ENCODE data around the gene PTPN4. TPM values are rescaled to one million over a fixed set of nuclear protein-coding genes. Genes with fewer than 3 reads are reported as not detected.

PTPN4 gene
- total and polyA plus RNA-seq, 2 of the 13 experiments (the other 11 are each of a cell fraction or from before 2014, with no cell fraction given): 20.3 to 34.6 TPM

DNA sequence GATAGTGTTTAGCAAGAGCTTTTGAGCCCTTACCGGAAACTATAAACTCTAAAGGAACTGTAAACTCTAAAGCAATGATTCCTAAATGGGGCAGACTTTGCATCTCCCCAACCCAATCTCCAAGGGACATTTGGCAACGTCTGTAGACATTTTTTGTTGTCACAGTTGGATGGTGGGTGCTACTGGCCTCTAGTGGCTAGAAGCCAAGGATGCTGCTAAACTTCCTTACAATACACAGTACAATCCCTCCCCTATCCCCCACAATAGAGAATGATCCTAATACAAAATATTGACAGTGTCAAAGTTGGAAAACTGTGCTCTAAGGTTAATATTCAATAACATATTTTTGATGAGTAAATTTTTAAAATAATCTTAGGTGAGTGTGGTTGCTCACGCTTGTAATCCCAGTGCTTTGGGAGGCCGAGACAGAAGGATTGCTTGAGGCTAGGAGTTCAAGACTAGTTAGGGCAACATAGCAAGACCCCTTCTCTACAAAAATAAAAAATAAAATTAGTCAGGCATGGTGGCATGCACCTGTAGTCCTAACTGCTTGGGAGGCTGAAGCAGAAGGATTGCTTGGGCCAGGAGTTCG, 66.7 kb downstream of the PTPN4 start (continued):
- TF ChIP-seq MAFF (IDR thresholded peaks at IDR 0.05; ENCODE audit: low read depth, low read length) (no peak), ZNF34 (CRISPR knock-in tag; IDR thresholded peaks at IDR 0.05; ENCODE audit: borderline replicate concordance) (no peak), ZNF138 (CRISPR knock-in tag; IDR thresholded peaks at IDR 0.05; ENCODE audit: low read depth) (no peak), SNAPC2 (CRISPR knock-in tag; IDR thresholded peaks at IDR 0.05) (no peak), RARG (CRISPR knock-in tag; IDR thresholded peaks at IDR 0.05; ENCODE audit: low read depth) (no peak), ZNF713 (CRISPR knock-in tag; IDR thresholded peaks at IDR 0.05) (no peak), KDM5A (IDR thresholded peaks at IDR 0.05; ENCODE audit: borderline replicate concordance, low read length) (no peak), ZNF749 (CRISPR knock-in tag; IDR thresholded peaks at IDR 0.05; ENCODE audit: borderline replicate concordance) (no peak), ISL2 (CRISPR knock-in tag; IDR thresholded peaks at IDR 0.05) (no peak), STAG1 (CRISPR knock-in tag; IDR thresholded peaks at IDR 0.05) (peak; percentile 82), ATF1 (CRISPR knock-in tag; IDR thresholded peaks at IDR 0.05) (no peak), ZNF33B (CRISPR knock-in tag; IDR thresholded peaks at IDR 0.05) (no peak), SOX6 (IDR thresholded peaks at IDR 0.05) (no peak), SOX6 (CRISPR knock-in tag; IDR thresholded peaks at IDR 0.05) (0 out of 2 replicates have a peak, but pooled peaks have one; percentile 11), ZBTB3 (CRISPR knock-in tag; IDR thresholded peaks at IDR 0.05; ENCODE audit: borderline replicate concordance, low read depth) (no peak), SP140L (CRISPR knock-in tag; IDR thresholded peaks at IDR 0.05; ENCODE audit: borderline replicate concordance) (no peak), KLF13 (CRISPR knock-in tag; IDR thresholded peaks at IDR 0.05) (no peak)
- TF ChIP-seq, protein P1, sequence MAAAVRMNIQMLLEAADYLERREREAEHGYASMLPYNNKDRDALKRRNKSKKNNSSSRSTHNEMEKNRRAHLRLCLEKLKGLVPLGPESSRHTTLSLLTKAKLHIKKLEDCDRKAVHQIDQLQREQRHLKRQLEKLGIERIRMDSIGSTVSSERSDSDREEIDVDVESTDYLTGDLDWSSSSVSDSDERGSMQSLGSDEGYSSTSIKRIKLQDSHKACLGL (CRISPR knock-in tag; IDR thresholded peaks at IDR 0.05): no peak
- TF ChIP-seq, protein P2, sequence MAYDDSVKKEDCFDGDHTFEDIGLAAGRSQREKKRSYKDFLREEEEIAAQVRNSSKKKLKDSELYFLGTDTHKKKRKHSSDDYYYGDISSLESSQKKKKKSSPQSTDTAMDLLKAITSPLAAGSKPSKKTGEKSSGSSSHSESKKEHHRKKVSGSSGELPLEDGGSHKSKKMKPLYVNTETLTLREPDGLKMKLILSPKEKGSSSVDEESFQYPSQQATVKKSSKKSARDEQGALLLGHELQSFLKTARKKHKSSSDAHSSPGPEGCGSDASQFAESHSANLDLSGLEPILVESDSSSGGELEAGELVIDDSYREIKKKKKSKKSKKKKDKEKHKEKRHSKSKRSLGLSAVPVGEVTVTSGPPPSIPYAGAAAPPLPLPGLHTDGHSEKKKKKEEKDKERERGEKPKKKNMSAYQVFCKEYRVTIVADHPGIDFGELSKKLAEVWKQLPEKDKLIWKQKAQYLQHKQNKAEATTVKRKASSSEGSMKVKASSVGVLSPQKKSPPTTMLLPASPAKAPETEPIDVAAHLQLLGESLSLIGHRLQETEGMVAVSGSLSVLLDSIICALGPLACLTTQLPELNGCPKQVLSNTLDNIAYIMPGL (CRISPR knock-in tag; IDR thresholded peaks at IDR 0.05; ENCODE audit: borderline replicate concordance in 1 of 2, low read depth in 1 of 2): 0 out of 4 replicates have a peak, but pooled peaks have one; percentile 23 to 29
- TF ChIP-seq, protein P3, sequence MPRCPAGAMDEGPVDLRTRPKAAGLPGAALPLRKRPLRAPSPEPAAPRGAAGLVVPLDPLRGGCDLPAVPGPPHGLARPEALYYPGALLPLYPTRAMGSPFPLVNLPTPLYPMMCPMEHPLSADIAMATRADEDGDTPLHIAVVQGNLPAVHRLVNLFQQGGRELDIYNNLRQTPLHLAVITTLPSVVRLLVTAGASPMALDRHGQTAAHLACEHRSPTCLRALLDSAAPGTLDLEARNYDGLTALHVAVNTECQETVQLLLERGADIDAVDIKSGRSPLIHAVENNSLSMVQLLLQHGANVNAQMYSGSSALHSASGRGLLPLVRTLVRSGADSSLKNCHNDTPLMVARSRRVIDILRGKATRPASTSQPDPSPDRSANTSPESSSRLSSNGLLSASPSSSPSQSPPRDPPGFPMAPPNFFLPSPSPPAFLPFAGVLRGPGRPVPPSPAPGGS (CRISPR knock-in tag; IDR thresholded peaks at IDR 0.05): no peak
- TF ChIP-seq, protein P4, sequence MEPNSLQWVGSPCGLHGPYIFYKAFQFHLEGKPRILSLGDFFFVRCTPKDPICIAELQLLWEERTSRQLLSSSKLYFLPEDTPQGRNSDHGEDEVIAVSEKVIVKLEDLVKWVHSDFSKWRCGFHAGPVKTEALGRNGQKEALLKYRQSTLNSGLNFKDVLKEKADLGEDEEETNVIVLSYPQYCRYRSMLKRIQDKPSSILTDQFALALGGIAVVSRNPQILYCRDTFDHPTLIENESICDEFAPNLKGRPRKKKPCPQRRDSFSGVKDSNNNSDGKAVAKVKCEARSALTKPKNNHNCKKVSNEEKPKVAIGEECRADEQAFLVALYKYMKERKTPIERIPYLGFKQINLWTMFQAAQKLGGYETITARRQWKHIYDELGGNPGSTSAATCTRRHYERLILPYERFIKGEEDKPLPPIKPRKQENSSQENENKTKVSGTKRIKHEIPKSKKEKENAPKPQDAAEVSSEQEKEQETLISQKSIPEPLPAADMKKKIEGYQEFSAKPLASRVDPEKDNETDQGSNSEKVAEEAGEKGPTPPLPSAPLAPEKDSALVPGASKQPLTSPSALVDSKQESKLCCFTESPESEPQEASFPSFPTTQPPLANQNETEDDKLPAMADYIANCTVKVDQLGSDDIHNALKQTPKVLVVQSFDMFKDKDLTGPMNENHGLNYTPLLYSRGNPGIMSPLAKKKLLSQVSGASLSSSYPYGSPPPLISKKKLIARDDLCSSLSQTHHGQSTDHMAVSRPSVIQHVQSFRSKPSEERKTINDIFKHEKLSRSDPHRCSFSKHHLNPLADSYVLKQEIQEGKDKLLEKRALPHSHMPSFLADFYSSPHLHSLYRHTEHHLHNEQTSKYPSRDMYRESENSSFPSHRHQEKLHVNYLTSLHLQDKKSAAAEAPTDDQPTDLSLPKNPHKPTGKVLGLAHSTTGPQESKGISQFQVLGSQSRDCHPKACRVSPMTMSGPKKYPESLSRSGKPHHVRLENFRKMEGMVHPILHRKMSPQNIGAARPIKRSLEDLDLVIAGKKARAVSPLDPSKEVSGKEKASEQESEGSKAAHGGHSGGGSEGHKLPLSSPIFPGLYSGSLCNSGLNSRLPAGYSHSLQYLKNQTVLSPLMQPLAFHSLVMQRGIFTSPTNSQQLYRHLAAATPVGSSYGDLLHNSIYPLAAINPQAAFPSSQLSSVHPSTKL (CRISPR knock-in tag; IDR thresholded peaks at IDR 0.05): 0 out of 2 replicates have a peak, but pooled peaks have one; percentile 22

All from HepG2 (cell line).